Measurements from ENCODE around the gene GALNT14. TPM values are rescaled to one million over a fixed set of nuclear protein-coding genes. Genes with fewer than 3 reads are reported as not detected.

The GALNT14 gene
- total RNA-seq, 4 donors from 2014 or later = 0.15 to 0.62 (median 0.35) TPM; not detected in 1

- no peak for ATAC-seq
- Histone ChIP-seq H3K27me3 (no peaks in the 10 kb centered on the region), H3K9me3 (no peaks in the 10 kb centered on the region), H3K27ac (no peak overlapping the region), H3K4me1 (no peaks in the 10 kb centered on the region), H3K4me3 (no peak overlapping the region), H3K36me3 (no peaks in the 10 kb centered on the region)
- WGBS, 2 donors (ENCODE audit: low coverage in 1 of 2) = 53 to 75% methylated on average over 1 to 2 of the region's 5 CpGs
- TF ChIP-seq POLR2A (IDR thresholded peaks at IDR 0.05) (no peak), EP300 (IDR thresholded peaks at IDR 0.05) (no peak), CTCF (IDR thresholded peaks at IDR 0.05) (no peak), POLR2AphosphoS5 (IDR thresholded peaks at IDR 0.05) (no peak)
Observed at GRCh38 chr2:30942419-30942818, 195.8 kb downstream of the GALNT14 start.

- Histone ChIP-seq H3K9me3 (no peaks in the 10 kb centered on the region), H3K27ac (no peak overlapping the region), H3K36me3 (no peaks in the 10 kb centered on the region), H3K27me3 (no peaks in the 10 kb centered on the region), H3K4me1 (no peaks in the 10 kb centered on the region), H3K4me3 (no peak overlapping the region)
- WGBS, 2 donors (ENCODE audit: low coverage in 1 of 2) = 80% methylated on average over 1 of the region's 2 CpGs; no CpG with 5 or more reads in 1 of the 2 donors
- ATAC-seq = no peak
- no peak for TF ChIP-seq CTCF (IDR thresholded peaks at IDR 0.05)
- no peak for TF ChIP-seq POLR2A (IDR thresholded peaks at IDR 0.05)
- no peak for TF ChIP-seq EP300 (IDR thresholded peaks at IDR 0.05)
- TF ChIP-seq POLR2AphosphoS5 (IDR thresholded peaks at IDR 0.05) = no peak
Observed at GRCh38 chr2:30940839-30941238, 197.4 kb downstream of the GALNT14 start.

GRCh38 chr2:30939364-30939763 lies 198.9 kb downstream of the GALNT14 start:
- H3K36me3 ChIP-seq = no peaks in the 10 kb centered on the region
- no peak for ATAC-seq
- H3K4me1 ChIP-seq = no peaks in the 10 kb centered on the region
- 78 to 83% methylated on average over 1 to 4 of the region's 4 CpGs for WGBS, 2 donors (ENCODE audit: low coverage in 1 of 2)
- H3K27me3 ChIP-seq = no peaks in the 10 kb centered on the region
- no peaks in the 10 kb centered on the region for H3K9me3 ChIP-seq
- H3K27ac ChIP-seq = no peak overlapping the region
- no peak overlapping the region for H3K4me3 ChIP-seq
- TF ChIP-seq POLR2A (IDR thresholded peaks at IDR 0.05) (no peak), POLR2AphosphoS5 (IDR thresholded peaks at IDR 0.05) (no peak), EP300 (IDR thresholded peaks at IDR 0.05) (no peak), CTCF (IDR thresholded peaks at IDR 0.05) (no peak)

- ATAC-seq = no peak
- Histone ChIP-seq H3K4me3 (no peak overlapping the region), H3K27me3 (no peaks in the 10 kb centered on the region), H3K27ac (no peak overlapping the region), H3K9me3 (no peaks in the 10 kb centered on the region), H3K36me3 (no peaks in the 10 kb centered on the region), H3K4me1 (no peaks in the 10 kb centered on the region)
- 92 to 100% methylated on average over 1 of the region's 1 CpG for WGBS, 2 donors (ENCODE audit: low coverage in 1 of 2)
- no peak for TF ChIP-seq EP300 (IDR thresholded peaks at IDR 0.05)
- TF ChIP-seq CTCF (IDR thresholded peaks at IDR 0.05) = no peak
Observed at GRCh38 chr2:30938196-30938595, 200.0 kb downstream of the GALNT14 start.

GRCh38 chr2:30936977-30937376 lies 201.3 kb downstream of the GALNT14 start:
- whole genome bisulfite sequencing, 2 donors (ENCODE audit: low coverage in 1 of 2) = 78% methylated on average over 1 to 2 of the region's 2 CpGs
- ATAC-seq = no peak
- Histone ChIP-seq H3K36me3 (no peaks in the 10 kb centered on the region), H3K27ac (no peak overlapping the region), H3K4me3 (no peak overlapping the region), H3K4me1 (no peaks in the 10 kb centered on the region), H3K27me3 (no peaks in the 10 kb centered on the region), H3K9me3 (no peaks in the 10 kb centered on the region)
- no peak for TF ChIP-seq POLR2AphosphoS5 (IDR thresholded peaks at IDR 0.05)

Measured in gastroesophageal sphincter (tissue), 4 donors.